ENCODE results near the gene TRMT10B.

TRMT10B gene

GRCh38 chr9:37753489-37754190, at the start of gene TRMT10B:
TSS of gene TRMT10B (plus strand) at chr9:37753805. CDS start at chr9:37761932, 8,127 bp downstream.
- DNase-seq (ENCODE audit: low read depth), result peak; percentile 54

GRCh38 chr9:37705787-37706186, 47.8 kb upstream of the TRMT10B start:
- DNase-seq (ENCODE audit: low read depth), result no peak

GRCh38 chr9:37706290-37706689, 47.3 kb upstream of the TRMT10B start:
- no peak for DNase-seq (ENCODE audit: low read depth)

GRCh38 chr9:37707748-37708147, 45.9 kb upstream of the TRMT10B start:
- no peak for DNase-seq (ENCODE audit: low read depth)

- no peak for DNase-seq (ENCODE audit: low read depth)
These were observed 43.6 kb upstream of the TRMT10B start for GRCh38 chr9:37710046-37710445.

GRCh38 chr9:37715260-37715659, 38.3 kb upstream of the TRMT10B start:
- DNase-seq (ENCODE audit: low read depth), result no peak

- no peak for DNase-seq (ENCODE audit: low read depth)
These were observed 37.6 kb upstream of the TRMT10B start for GRCh38 chr9:37715991-37716505.

- DNase-seq (ENCODE audit: low read depth), result no peak
These were observed 34.1 kb upstream of the TRMT10B start for GRCh38 chr9:37719526-37719925.

GRCh38 chr9:37727013-37727412, 26.6 kb upstream of the TRMT10B start:
- DNase-seq (ENCODE audit: low read depth), result no peak

- DNase-seq (ENCODE audit: low read depth), result no peak
These were observed 24.1 kb upstream of the TRMT10B start for GRCh38 chr9:37729499-37729898.

- no peak for DNase-seq (ENCODE audit: low read depth)
These were observed 23.3 kb upstream of the TRMT10B start for GRCh38 chr9:37730256-37730655.

GRCh38 chr9:37730839-37731238, 22.8 kb upstream of the TRMT10B start:
- DNase-seq (ENCODE audit: low read depth), result no peak

GRCh38 chr9:37732086-37732741, 21.4 kb upstream of the TRMT10B start:
- no peak for DNase-seq (ENCODE audit: low read depth)

- no peak for DNase-seq (ENCODE audit: low read depth)
These were observed 20.7 kb upstream of the TRMT10B start for GRCh38 chr9:37732952-37733351.

GRCh38 chr9:37739222-37739621, 14.4 kb upstream of the TRMT10B start:
- DNase-seq (ENCODE audit: low read depth), result no peak

- no peak for DNase-seq (ENCODE audit: low read depth)
These were observed 13.5 kb upstream of the TRMT10B start for GRCh38 chr9:37740128-37740527.

GRCh38 chr9:37740631-37741328, 12.8 kb upstream of the TRMT10B start:
- no peak for DNase-seq (ENCODE audit: low read depth)

- no peak for DNase-seq (ENCODE audit: low read depth)
These were observed 7.6 kb upstream of the TRMT10B start for GRCh38 chr9:37745970-37746369.

- no peak for DNase-seq (ENCODE audit: low read depth)
These were observed 6.9 kb upstream of the TRMT10B start for GRCh38 chr9:37746448-37747270.

GRCh38 chr9:37747271-37747753, 6.3 kb upstream of the TRMT10B start:
- peak; percentile 32 for DNase-seq (ENCODE audit: low read depth)

- no peak for DNase-seq (ENCODE audit: low read depth)
These were observed 4.5 kb upstream of the TRMT10B start for GRCh38 chr9:37749129-37749528.

- DNase-seq (ENCODE audit: low read depth), result no peak
These were observed 2.4 kb upstream of the TRMT10B start for GRCh38 chr9:37751186-37751585.
